ENCODE measurements around the gene ERN1. TPM values are rescaled to one million over a fixed set of nuclear protein-coding genes. Genes with fewer than 3 reads are reported as not detected.
A peak's percentile ranks its signal among the peaks of the same experiment; 100 is the strongest.

Gene ERN1
- total and polyA plus RNA-seq, 2 of the 13 experiments (the other 11 are each of a cell fraction or from before 2014, with no cell fraction given), result 6.0 to 12.7 TPM

DNA sequence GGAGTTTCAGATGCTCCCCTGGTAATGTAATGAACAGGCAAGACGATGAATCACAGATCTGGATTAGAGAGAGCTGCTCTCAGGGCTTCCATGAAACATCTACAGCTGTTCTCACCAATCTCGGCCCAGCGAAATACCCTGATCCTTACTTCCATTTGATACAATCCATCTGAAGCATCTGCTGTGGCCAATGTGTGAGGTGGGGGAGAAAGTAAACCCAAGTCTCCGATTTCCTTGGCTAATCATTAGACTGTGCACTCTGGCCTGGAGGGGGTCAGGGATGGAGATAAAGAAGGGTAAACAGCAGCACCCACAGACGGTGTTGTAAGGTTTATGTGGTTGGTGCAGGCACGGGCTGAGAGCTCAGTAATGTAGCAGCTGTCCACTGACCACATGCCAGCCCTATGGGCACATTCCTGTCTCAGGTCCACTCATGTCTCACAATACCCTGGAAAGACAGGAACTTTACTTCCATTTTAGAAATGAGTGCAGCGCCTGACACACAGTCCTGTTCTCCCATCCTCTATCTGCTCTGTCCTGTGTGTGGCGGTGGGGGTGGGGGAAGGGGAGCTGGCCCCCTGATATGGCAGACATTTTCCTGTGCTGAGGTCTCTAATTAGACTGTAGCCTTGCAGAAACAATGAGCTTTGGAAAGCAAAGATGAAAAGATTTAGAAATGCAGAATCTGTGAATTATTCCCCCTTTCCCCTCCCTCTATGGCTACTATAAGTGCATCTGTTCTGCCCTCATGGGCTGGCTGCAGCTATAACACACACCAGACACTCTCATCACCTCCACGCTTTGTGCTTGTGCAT, 48.3 kb upstream of the ERN1 start (continued):
- no peak; the same call in 1 of the 2 replicates for TF ChIP-seq ZFP36L1 (CRISPR knock-in tag; IDR thresholded peaks at IDR 0.05)
- TF ChIP-seq ZNF3 (CRISPR knock-in tag; IDR thresholded peaks at IDR 0.05), result no peak
- TF ChIP-seq SNAPC2 (CRISPR knock-in tag; IDR thresholded peaks at IDR 0.05), result 0 out of 2 replicates have a peak, but pooled peaks have one; percentile 13
- no peak for TF ChIP-seq ZKSCAN1 (IDR thresholded peaks at IDR 0.05; ENCODE audit: low read length)
- TF ChIP-seq HOXD1 (CRISPR knock-in tag; IDR thresholded peaks at IDR 0.05), result no peak
- no peak for TF ChIP-seq ZC3H13 (CRISPR knock-in tag; IDR thresholded peaks at IDR 0.05)
- TF ChIP-seq MIER3 (CRISPR knock-in tag; IDR thresholded peaks at IDR 0.05; ENCODE audit: borderline replicate concordance), result peak; percentile 79; the same call in 1 of the 2 replicates
- TF ChIP-seq ZNF362 (CRISPR knock-in tag; IDR thresholded peaks at IDR 0.05; ENCODE audit: borderline replicate concordance), result peak; percentile 50; the same call in 1 of the 2 replicates
- 0 out of 2 replicates have a peak, but pooled peaks have one; percentile 85 for TF ChIP-seq KDM3A (CRISPR knock-in tag; IDR thresholded peaks at IDR 0.05; ENCODE audit: low read depth)
- no peak for TF ChIP-seq ZNF142 (CRISPR knock-in tag; IDR thresholded peaks at IDR 0.05)
- no peak for TF ChIP-seq RFX1 (IDR thresholded peaks at IDR 0.05)
- TF ChIP-seq KLF13 (CRISPR knock-in tag; IDR thresholded peaks at IDR 0.05), result no peak
- TF ChIP-seq, protein P1, sequence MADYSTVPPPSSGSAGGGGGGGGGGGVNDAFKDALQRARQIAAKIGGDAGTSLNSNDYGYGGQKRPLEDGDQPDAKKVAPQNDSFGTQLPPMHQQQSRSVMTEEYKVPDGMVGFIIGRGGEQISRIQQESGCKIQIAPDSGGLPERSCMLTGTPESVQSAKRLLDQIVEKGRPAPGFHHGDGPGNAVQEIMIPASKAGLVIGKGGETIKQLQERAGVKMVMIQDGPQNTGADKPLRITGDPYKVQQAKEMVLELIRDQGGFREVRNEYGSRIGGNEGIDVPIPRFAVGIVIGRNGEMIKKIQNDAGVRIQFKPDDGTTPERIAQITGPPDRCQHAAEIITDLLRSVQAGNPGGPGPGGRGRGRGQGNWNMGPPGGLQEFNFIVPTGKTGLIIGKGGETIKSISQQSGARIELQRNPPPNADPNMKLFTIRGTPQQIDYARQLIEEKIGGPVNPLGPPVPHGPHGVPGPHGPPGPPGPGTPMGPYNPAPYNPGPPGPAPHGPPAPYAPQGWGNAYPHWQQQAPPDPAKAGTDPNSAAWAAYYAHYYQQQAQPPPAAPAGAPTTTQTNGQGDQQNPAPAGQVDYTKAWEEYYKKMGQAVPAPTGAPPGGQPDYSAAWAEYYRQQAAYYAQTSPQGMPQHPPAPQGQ (CRISPR knock-in tag; IDR thresholded peaks at IDR 0.05; ENCODE audit: borderline replicate concordance), result no peak
- TF ChIP-seq ZFX (CRISPR knock-in tag; IDR thresholded peaks at IDR 0.05; ENCODE audit: low read depth), result peak; percentile 76
- TF ChIP-seq PATZ1 (CRISPR knock-in tag; IDR thresholded peaks at IDR 0.05), result peak; percentile 96

Measured in HepG2 (cell line).